ENCODE data around the gene ENTPD8.

- TF ChIP-seq ZNF274 (IDR thresholded peaks at IDR 0.05; ENCODE audit: low read depth, low read length) (no peak), SUZ12 (IDR thresholded peaks at IDR 0.05; ENCODE audit: extremely low read depth, insufficient read depth, insufficient read length) (no peak), YY1 (IDR thresholded peaks at IDR 0.05; ENCODE audit: insufficient read depth, insufficient read length) (no peak)
Observed at GRCh38 chr9:137391411-137391754, 49.8 kb downstream of the ENTPD8 start.
